NOMO-1 (cell line): Measurements from ENCODE around the gene SLMAP.

Experiments
- DNase-seq, 2 experiments: peaks; one replicate each; lab custom pipeline; 2025; ENCODE audit not compliant: unreplicated experiment in 2 of 2; lab: John Stamatoyannopoulos, UW

SLMAP gene

GRCh38 chr3:57755741-57756527 is at the start of gene SLMAP:
Gene SLMAP, plus strand, starts transcription at chr3:57756309. Its CDS starts 1,343 bp downstream, at chr3:57757652.
- DNase-seq, result peak; percentile 98 to 99

- DNase-seq, result peak; percentile 24 to 55
These were observed 49.6 kb upstream of the SLMAP start for GRCh38 chr3:57706462-57706861.

GRCh38 chr3:57709031-57709430 is 47.1 kb upstream of the SLMAP start:
- no peak for DNase-seq

- no peak for DNase-seq
These were observed 46.5 kb upstream of the SLMAP start for GRCh38 chr3:57709559-57709958.

GRCh38 chr3:57715686-57716085 is 40.4 kb upstream of the SLMAP start:
- DNase-seq, result no peak

GRCh38 chr3:57717205-57717868 is 38.8 kb upstream of the SLMAP start:
- no peak for DNase-seq

GRCh38 chr3:57718118-57718517 is 38.0 kb upstream of the SLMAP start:
- DNase-seq, result no peak

- no peak for DNase-seq
These were observed 29.7 kb upstream of the SLMAP start for GRCh38 chr3:57726397-57726796.

- DNase-seq, result peak in 1 of 2 experiments; percentile 11
These were observed 29.0 kb upstream of the SLMAP start for GRCh38 chr3:57727106-57727505.

- peak; percentile 53 to 69 for DNase-seq
These were observed 26.6 kb upstream of the SLMAP start for GRCh38 chr3:57729334-57730045.

GRCh38 chr3:57730682-57731081 is 25.4 kb upstream of the SLMAP start:
- DNase-seq, result no peak

- peak in 1 of 2 experiments; percentile 34 for DNase-seq
These were observed 24.8 kb upstream of the SLMAP start for GRCh38 chr3:57731311-57731710.

- no peak for DNase-seq
These were observed 22.3 kb upstream of the SLMAP start for GRCh38 chr3:57733790-57734189.

- DNase-seq, result no peak
These were observed 20.7 kb upstream of the SLMAP start for GRCh38 chr3:57735405-57735804.

GRCh38 chr3:57737840-57738239 is 18.3 kb upstream of the SLMAP start:
- DNase-seq, result no peak

GRCh38 chr3:57738391-57738790 is 17.7 kb upstream of the SLMAP start:
- DNase-seq, result no peak

- DNase-seq, result no peak
These were observed 16.1 kb upstream of the SLMAP start for GRCh38 chr3:57740027-57740426.

- DNase-seq, result no peak
These were observed 12.6 kb upstream of the SLMAP start for GRCh38 chr3:57743496-57743895.

- peak in 1 of 2 experiments; percentile 10 for DNase-seq
These were observed 11.0 kb upstream of the SLMAP start for GRCh38 chr3:57745101-57745500.

- DNase-seq, result no peak
These were observed 9.7 kb upstream of the SLMAP start for GRCh38 chr3:57746156-57747010.

- DNase-seq, result no peak
These were observed 6.6 kb upstream of the SLMAP start for GRCh38 chr3:57749542-57749941.
